T-helper 17 cell (primary cell): ENCODE data around the gene MAP3K4. TPM values are rescaled to one million over a fixed set of nuclear protein-coding genes. Genes with fewer than 3 reads are reported as not detected.

Experiments
- ATAC-seq: fragments of 150-1000 bp; cut with Tn5 transposase; 2 replicates; pipeline ENCODE4 v1.10.0; 2021; ENCODE audit warnings: mild to moderate bottlenecking, moderate library complexity
- DNase-seq, 3 donors: peaks; one replicate each; pipeline versions ENCODE4 v3.0.0 to v3.0.0-alpha.2; 2020 to 2021
- H3K9me3 ChIP-seq: one replicate; pipeline ENCODE4 v1.7.0; 2013; ENCODE audit warnings: low read length, mild to moderate bottlenecking; ENCODE audit not compliant: control insufficient read depth, poor library complexity, severe bottlenecking
- H3K27ac Mint-ChIP-seq: one replicate; pipeline ENCODE4 v1.8.0; 2022; ENCODE audit warnings: mild to moderate bottlenecking, moderate library complexity, mixed read lengths
- H3K27me3 Mint-ChIP-seq: one replicate; pipeline ENCODE4 v1.8.0; 2022; ENCODE audit warnings: mixed read lengths
- H3K36me3 Mint-ChIP-seq: one replicate; pipeline ENCODE4 v1.8.0; 2022; ENCODE audit warnings: low read depth, mixed read lengths
- H3K4me1 Mint-ChIP-seq: one replicate; pipeline ENCODE4 v1.8.0; 2022; ENCODE audit warnings: mild to moderate bottlenecking, mixed read lengths
- H3K4me3 Mint-ChIP-seq: one replicate; pipeline ENCODE4 v1.8.0; 2022; ENCODE audit warnings: mild to moderate bottlenecking, moderate library complexity, mixed read lengths
- total RNA-seq, 4 donors: library from RNA in 2 of 4; stranded (reverse) in 2 of 4; gene quantifications; one replicate each; pipeline ENCODE4 v1.2.3 and lab custom pipeline; 2022 to 2026

The MAP3K4 gene
- total RNA-seq, 2 donors from 2014 or later = 173 to 188 TPM

DNA sequence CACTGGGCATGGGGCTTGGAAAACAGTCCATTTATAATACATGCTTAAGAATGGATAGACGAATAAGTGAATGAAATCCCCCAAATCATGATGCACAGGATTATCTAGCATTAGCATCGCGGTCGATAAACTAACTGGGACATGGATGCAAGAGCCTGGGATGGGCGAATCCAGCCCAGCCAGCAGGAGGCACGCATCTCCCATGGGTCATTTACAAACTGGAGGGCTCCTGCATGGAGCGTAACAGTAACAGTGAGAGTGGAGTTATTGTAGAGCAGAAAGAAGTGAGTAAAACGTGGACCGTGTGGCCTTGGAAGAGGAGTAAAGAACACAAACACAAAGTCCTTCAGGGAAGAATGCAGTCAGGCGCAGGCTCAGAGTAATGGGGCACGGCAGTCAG lies 145.8 kb downstream of the MAP3K4 start:
- no peaks in the 10 kb centered on the region for H3K9me3 ChIP-seq
- H3K4me1 Mint-ChIP-seq = peaks cover 6% of the 10 kb centered on the region
- peaks cover 4% of the 10 kb centered on the region for H3K36me3 Mint-ChIP-seq
- no peak overlapping the region for H3K27ac Mint-ChIP-seq
- DNase-seq (no peak), ATAC-seq (no peak)
- H3K4me3 Mint-ChIP-seq = no peak overlapping the region
- no peaks in the 10 kb centered on the region for H3K27me3 Mint-ChIP-seq

DNA sequence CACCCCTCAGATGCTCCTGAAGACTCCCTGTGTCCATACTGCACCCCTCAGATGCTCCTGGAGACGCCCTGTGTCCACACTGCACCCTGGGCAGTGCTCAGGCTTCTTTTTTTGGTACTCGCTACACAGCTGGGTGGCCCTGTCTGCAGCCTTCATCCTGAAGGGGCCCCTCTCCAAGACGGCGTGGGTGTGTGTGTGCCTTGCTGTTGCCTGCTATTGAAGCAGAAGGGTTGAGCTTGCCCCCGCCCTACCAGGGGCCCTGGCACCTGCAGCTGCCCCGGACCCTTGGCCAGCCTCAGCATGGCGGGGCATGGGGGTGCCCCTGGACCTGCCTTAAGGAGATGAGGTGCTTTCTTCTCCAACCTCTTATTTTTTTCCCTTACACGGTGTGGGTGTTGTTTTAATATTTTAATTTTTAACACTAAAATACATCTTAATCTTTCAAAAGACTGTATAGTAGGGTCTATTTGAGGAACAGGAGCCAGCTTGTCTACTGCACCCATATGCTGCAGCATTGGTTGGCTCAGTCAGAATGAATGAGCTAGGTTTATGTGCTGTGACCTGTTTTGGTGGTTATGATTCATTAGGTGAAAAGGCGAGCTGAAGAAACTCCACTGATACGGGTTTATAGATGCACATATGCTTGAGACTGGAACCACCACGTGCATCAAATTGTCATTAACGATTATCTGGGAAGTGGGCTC lies 146.4 kb downstream of the MAP3K4 start:
- H3K36me3 Mint-ChIP-seq = peaks cover 6% of the 10 kb centered on the region
- H3K27me3 Mint-ChIP-seq = no peaks in the 10 kb centered on the region
- no peaks in the 10 kb centered on the region for H3K9me3 ChIP-seq
- peaks cover 8% of the 10 kb centered on the region for H3K4me1 Mint-ChIP-seq
- no peak overlapping the region for H3K4me3 Mint-ChIP-seq
- DNase-seq = no peak
- peak; percentile 7 for ATAC-seq
- H3K27ac Mint-ChIP-seq = peak overlapping the region; percentile 29

DNA sequence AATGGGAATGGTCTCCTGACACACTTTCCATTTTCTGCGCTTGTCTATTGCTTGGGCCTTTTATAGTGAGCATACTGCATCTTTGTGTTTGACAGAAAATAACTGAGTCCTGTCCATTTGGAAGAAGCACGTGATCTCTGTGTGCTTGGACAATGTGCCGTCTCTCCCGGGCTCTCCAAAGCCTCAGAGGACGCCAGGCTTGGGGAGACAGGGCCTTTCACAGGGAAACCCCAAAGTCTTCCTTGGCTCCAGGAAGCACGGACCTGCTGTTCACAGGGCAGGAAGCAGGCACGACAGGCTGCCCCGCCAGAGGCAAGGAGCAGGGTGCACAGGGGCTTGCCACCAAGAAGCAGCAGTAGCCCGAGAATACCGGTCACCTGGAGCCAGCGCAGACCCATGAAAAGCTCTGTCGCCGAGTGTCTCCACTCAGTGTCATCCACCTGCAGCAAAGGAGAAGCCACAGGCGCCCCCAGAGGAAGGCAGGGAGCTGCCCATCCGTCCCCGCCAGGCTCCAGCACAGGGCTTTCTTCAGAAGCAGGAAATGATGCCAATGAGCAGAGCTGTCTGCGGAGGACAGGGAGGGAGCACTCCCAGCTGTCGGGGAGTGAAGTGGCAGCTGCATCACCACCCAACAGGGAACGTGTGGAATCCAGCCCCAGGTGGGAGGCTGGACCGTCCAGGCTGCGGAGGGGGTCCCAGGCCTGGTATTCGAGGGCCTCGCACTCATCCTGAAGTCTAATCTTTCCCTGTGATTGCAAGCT lies 147.2 kb downstream of the MAP3K4 start:
- Mint-ChIP-seq H3K4me3 (no peak overlapping the region), H3K27ac (peak overlapping the region; percentile 29)

DNA sequence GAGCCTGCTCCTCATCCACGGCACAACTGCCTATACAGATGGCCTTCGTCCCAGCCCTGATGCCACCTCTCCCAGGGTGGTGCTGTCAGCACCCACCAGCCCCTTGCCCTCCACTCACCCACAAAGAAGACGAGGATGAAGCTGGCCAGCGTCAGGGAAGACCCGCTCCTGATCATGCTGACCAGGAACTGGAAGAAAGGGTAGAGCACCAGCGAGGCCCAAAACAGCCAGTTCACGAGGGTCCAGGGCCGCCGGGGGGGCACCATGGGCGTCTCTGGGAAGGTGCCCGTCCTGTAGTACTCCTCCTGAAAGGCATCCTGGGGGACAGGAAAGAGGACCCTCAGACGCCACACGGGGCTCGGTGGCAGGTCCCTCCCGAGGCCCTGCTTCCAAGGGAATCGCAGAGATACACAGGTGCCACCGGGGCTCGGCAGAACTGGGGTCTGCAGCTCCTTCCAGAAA lies 147.8 kb downstream of the MAP3K4 start:
- no peak for ATAC-seq
- DNase-seq = no peak
- Mint-ChIP-seq H3K27me3 (no peaks in the 10 kb centered on the region), H3K27ac (no peak overlapping the region), H3K4me3 (no peak overlapping the region), H3K4me1 (peaks cover 8% of the 10 kb centered on the region), H3K36me3 (peaks cover 6% of the 10 kb centered on the region)
- H3K9me3 ChIP-seq = no peaks in the 10 kb centered on the region

More for the DNA sequence above, 147.2 kb downstream of the MAP3K4 start:
- ATAC-seq (no peak), DNase-seq (no peak)
- Mint-ChIP-seq H3K36me3 (peaks cover 6% of the 10 kb centered on the region), H3K27me3 (no peaks in the 10 kb centered on the region), H3K4me1 (peaks cover 8% of the 10 kb centered on the region)
- no peaks in the 10 kb centered on the region for H3K9me3 ChIP-seq

DNA sequence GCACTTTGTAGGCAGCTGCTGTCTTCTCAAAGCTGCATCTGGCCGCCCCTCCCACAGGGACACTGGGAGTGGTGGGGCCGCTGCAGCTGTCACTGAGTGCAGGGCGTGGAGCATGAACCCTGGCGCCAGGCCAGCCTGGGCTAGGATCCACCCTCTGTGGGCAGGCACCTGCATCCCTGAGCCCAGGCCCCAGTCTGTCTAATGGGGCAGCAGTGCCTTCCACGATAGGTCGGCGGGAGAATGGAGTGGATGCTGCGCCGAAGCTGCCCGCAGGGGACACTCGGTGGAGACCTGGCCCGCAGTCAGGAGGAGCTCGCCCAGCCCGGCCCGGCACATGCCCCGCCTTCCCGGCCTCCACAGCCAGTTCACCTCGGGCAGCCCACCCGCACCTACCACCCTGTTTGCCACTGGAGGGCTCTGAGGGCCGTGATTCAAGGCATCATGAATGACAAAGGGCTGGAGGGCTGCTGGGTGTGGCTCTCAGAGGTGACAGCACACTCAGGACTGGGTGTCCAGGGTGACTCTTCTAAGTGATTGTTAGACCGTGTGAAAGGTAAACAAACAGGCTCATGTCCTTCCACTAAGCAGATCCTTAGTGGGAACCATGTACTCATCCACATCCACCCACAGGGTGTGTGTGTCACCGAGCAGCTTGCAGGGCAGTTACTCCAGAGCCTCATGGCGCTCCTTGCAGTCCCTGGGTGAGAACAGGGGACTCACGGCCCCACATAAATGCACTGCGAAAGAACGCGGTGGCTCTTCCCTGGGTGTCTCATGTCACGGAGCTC lies 148.4 kb downstream of the MAP3K4 start:
- no peak overlapping the region for H3K4me3 Mint-ChIP-seq
- H3K27me3 Mint-ChIP-seq = no peaks in the 10 kb centered on the region
- ATAC-seq (no peak), DNase-seq (peak in 1 of 3 donors; percentile 36)
- H3K4me1 Mint-ChIP-seq = peaks cover 8% of the 10 kb centered on the region
- H3K27ac Mint-ChIP-seq = no peak overlapping the region
- no peaks in the 10 kb centered on the region for H3K9me3 ChIP-seq
- H3K36me3 Mint-ChIP-seq = peaks cover 6% of the 10 kb centered on the region

DNA sequence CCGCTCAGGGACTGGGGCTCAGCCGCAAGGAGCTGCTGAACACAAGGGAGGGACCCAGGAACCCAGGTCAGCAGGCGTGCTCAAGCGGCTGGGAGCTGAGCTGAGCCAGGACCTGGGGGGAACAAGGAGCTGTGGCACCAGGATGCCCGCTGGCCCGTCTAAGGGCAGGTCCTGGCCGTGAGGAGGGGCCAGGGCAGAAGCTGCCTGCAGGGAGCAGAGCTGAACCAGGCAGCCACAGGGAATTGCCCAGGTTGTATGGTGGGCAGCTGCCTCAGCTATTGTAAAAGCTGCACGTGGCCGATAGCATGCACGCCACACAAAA lies 148.9 kb downstream of the MAP3K4 start:
- peaks cover 8% of the 10 kb centered on the region for H3K4me1 Mint-ChIP-seq
- peaks cover 6% of the 10 kb centered on the region for H3K36me3 Mint-ChIP-seq
- H3K9me3 ChIP-seq = no peaks in the 10 kb centered on the region
- ATAC-seq = no peak
- DNase-seq = no peak
- no peak overlapping the region for H3K27ac Mint-ChIP-seq
- no peak overlapping the region for H3K4me3 Mint-ChIP-seq
- no peaks in the 10 kb centered on the region for H3K27me3 Mint-ChIP-seq

DNA sequence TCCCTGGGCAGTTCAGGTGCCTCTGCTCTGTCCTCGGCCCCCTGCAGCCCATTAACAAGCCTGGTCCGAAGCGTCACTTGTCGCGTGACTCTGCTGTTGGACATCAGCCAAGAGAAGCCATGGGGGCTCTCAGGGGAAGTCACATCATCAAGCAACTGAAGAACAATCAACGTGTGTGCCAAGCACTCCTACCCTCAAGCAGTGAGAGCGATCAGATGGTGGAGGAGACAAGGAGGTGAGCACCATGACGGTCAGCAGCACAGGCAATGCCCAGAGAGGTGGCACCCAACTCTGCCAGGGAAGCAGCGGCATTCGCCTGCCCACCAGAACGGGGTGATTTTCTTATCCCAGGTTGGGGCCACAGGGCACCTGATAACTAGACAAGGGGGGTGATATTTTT lies 149.6 kb downstream of the MAP3K4 start:
- Mint-ChIP-seq H3K4me1 (peaks cover 8% of the 10 kb centered on the region), H3K27ac (no peak overlapping the region), H3K4me3 (no peak overlapping the region), H3K27me3 (no peaks in the 10 kb centered on the region), H3K36me3 (peaks cover 5% of the 10 kb centered on the region)
- H3K9me3 ChIP-seq = no peaks in the 10 kb centered on the region
- ATAC-seq = no peak
- no peak for DNase-seq

DNA sequence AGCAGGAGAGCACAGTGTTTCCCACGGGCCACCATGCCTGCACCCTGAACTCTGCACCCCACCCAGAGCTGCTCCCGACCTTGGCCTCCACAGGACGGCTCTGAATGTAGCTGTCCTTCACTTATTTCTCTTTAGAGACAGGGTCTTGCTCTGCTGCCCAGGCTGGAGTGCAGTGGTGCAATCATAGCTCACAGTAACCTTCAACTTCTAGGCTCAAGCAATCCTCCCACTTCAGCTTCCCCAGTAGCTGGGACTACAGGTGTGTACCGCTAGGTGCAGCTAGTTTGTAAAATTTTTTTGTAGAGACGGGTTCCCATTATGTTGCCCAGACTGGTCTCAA lies 151.4 kb downstream of the MAP3K4 start:
- Mint-ChIP-seq H3K27me3 (no peaks in the 10 kb centered on the region), H3K4me1 (peaks cover 2% of the 10 kb centered on the region), H3K27ac (no peak overlapping the region), H3K36me3 (peaks cover 4% of the 10 kb centered on the region), H3K4me3 (no peak overlapping the region)
- ATAC-seq = no peak
- no peak for DNase-seq
- H3K9me3 ChIP-seq = no peaks in the 10 kb centered on the region

DNA sequence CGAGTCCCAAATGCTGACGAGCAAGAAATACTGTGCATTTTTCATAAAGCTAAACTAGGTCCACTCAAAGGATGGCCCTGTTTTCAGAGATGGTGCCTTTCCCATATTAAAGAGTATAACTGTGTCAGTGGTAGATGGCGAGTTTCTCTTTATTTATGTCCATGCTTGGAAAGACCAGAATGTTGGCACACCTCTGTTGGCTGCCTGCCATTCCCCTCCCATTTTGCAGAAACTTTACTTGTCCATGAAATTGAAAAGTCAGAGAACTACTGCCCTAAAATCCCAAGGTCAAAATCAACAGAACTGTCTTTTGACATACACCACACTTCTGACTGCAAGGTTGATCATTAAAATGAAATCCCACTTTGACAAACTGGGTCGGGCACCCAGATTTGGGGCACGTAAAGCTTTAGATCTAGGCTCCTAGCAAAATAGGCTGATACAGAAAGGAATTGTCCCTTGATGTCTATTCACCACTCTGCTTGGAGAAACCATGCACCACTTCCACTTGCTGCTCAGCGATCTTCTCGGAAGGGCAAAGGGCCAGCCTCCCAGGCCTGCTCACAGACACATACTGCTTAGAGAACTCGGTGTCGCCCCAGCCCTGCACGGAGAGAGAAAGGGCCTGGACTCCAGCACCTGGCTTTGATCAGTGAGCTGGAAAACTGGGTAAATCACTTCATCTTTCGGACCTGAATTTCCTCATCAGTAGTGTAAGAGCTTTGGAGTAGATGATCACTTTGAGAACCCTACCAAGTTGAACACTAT lies 152.3 kb downstream of the MAP3K4 start:
- DNase-seq = no peak
- no peak overlapping the region for H3K27ac Mint-ChIP-seq
- ATAC-seq = no peak
- H3K36me3 Mint-ChIP-seq = peaks cover 4% of the 10 kb centered on the region
- no peaks in the 10 kb centered on the region for H3K27me3 Mint-ChIP-seq
- H3K4me3 Mint-ChIP-seq = no peak overlapping the region
- H3K9me3 ChIP-seq = no peaks in the 10 kb centered on the region
- H3K4me1 Mint-ChIP-seq = peaks cover 2% of the 10 kb centered on the region

DNA sequence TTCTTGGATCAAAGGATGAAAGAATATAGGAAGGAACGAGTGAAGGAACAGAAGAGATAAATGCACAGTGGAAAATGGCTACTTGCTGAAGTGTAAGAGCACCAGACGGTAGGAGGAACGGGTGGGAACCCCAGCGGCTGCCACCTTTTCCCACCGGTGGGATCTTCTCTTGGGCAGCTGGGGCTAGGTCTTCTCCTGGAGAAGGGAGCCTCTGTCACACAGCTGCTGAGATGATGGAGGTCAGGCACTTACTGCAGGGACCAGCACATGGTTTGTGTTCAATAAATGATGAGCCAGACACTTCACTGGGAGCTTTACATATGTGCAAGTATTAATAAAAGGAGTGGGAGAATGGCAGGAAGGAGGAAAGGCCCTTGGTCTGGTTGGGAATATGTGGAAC lies 158.6 kb downstream of the MAP3K4 start:
- H3K4me3 Mint-ChIP-seq = no peak overlapping the region
- H3K4me1 Mint-ChIP-seq = peaks cover 4% of the 10 kb centered on the region

DNA sequence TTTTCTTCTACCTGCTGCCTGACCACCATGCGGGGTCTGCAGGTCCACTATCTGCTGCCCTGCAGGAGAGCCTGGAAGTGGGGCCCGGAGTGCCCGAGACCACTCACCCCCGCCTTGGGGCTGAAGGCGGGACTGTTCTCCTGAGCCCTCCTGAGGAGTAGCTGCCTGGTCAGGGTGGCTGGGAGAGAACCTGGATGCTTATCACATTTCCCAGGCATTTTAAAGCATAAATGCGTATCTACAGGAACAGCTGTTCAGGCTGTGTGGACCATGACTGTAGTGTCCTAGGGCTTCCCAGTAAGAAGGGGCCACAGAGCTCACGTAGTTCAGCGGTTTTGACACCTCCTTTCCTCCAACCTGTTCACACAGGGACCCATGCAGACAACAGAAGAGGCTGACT lies 159.0 kb downstream of the MAP3K4 start:
- Mint-ChIP-seq H3K27ac (peak overlapping the region; percentile 74), H3K4me1 (peaks cover 4% of the 10 kb centered on the region), H3K27me3 (no peaks in the 10 kb centered on the region), H3K4me3 (no peak overlapping the region), H3K36me3 (peaks cover 7% of the 10 kb centered on the region)
- no peak for ATAC-seq
- no peaks in the 10 kb centered on the region for H3K9me3 ChIP-seq
- no peak for DNase-seq

More for the DNA sequence above, 158.6 kb downstream of the MAP3K4 start:
- H3K9me3 ChIP-seq = no peaks in the 10 kb centered on the region
- no peak for ATAC-seq
- Mint-ChIP-seq H3K27ac (peak overlapping the region; percentile 60), H3K36me3 (peaks cover 7% of the 10 kb centered on the region), H3K27me3 (no peaks in the 10 kb centered on the region)
- DNase-seq = no peak

DNA sequence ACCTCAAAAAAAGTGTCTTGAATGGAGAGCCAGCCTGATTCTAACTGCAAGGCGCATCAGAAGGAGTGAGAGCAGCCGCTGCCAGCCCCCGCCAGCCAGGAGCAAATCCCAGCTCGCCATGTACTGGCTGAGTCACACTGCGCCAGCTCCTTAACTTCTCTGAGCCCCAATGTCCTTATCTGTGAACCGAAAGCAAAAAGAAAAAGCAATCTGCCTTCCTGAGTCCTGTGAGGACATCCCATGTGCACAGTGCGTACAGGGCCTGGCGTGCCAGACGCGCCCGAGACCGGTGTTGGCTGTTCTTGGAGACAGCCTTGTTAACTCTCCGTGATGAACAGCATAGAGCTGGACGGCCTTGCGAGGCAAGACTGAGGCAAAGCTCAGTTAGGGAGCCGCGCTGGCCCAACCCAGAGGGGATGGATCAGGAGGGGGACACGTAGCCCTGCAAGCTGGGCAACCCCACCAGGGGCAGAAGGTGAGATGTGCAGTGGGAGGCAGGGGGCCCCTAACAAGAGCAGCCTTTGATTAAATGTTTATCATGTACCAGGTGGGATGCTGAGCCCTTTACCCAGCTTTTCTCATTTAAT lies 159.6 kb downstream of the MAP3K4 start:
- peaks cover 4% of the 10 kb centered on the region for H3K4me1 Mint-ChIP-seq
- H3K27me3 Mint-ChIP-seq = no peaks in the 10 kb centered on the region
- DNase-seq = no peak
- no peaks in the 10 kb centered on the region for H3K9me3 ChIP-seq
- peak overlapping the region; percentile 74 for H3K27ac Mint-ChIP-seq
- H3K4me3 Mint-ChIP-seq = no peak overlapping the region
- no peak for ATAC-seq
- H3K36me3 Mint-ChIP-seq = peaks cover 7% of the 10 kb centered on the region
